ENCODE data around the gene CD300H. TPM values are rescaled to one million over a fixed set of nuclear protein-coding genes. Genes with fewer than 3 reads are reported as not detected.

The CD300H gene
- total RNA-seq, 4 donors from 2014 or later: not detected

DNA sequence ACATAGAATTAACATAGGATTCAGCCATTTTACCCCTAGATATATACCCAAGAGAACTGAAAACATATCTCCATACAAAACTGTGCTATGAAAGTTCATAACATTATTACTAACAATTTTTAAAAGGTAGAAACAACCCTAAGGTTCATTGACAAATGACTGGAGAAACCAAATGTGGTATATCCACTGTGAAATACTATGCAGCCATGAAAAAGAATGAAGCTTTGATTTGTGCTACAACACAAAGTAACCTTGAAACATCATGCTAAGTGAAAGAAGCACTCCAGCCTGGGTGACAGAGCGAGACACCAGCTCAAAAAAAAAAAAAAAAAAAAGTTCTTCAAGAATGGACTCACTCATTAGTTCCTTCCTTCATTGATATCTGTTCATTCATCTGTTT lies 24.2 kb upstream of the CD300H start:
- WGBS, 2 donors: 89 to 94% methylated on average over 1 of the region's 1 CpG
- Histone ChIP-seq H3K9me3 (no peaks in the 10 kb centered on the region), H3K36me3 (no peaks in the 10 kb centered on the region), H3K4me1 (no peaks in the 10 kb centered on the region), H3K27ac (no peak overlapping the region), H3K4me3 (replicated peaks in 1 of 3) (no peak overlapping the region), H3K27me3 (no peaks in the 10 kb centered on the region)
- no peak for DNase-seq
- intact Hi-C loops (cut with DNase I): no loop called here
- no peak for TF ChIP-seq POLR2A (IDR thresholded peaks at IDR 0.05)
- TF ChIP-seq, protein P1, sequence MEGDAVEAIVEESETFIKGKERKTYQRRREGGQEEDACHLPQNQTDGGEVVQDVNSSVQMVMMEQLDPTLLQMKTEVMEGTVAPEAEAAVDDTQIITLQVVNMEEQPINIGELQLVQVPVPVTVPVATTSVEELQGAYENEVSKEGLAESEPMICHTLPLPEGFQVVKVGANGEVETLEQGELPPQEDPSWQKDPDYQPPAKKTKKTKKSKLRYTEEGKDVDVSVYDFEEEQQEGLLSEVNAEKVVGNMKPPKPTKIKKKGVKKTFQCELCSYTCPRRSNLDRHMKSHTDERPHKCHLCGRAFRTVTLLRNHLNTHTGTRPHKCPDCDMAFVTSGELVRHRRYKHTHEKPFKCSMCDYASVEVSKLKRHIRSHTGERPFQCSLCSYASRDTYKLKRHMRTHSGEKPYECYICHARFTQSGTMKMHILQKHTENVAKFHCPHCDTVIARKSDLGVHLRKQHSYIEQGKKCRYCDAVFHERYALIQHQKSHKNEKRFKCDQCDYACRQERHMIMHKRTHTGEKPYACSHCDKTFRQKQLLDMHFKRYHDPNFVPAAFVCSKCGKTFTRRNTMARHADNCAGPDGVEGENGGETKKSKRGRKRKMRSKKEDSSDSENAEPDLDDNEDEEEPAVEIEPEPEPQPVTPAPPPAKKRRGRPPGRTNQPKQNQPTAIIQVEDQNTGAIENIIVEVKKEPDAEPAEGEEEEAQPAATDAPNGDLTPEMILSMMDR (IDR thresholded peaks at IDR 0.05): no peak

DNA sequence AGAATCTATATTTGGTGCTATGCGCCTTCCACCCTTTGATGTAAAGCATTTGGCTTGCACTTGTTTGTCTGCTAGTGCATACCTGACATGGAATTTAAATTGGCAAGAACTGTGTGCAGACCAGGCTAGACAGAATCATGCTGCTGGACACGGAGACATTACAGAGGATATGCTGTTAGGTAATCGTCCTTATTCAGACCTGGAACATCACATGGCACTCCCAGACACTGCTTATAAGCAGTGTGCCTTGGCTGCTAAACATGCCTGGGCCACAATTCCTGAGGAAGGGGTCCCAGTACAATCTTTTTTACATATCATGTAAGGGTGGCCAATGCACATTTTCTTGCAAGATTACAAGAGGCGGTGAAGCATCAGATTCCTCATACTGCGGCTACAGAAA lies 18.4 kb upstream of the CD300H start:
- no peaks in the 10 kb centered on the region for H3K9me3 ChIP-seq
- no peaks in the 10 kb centered on the region for H3K27me3 ChIP-seq
- intact Hi-C loops (cut with DNase I): no loop called here
- DNase-seq: no peak
- no peak overlapping the region for H3K4me3 ChIP-seq (replicated peaks in 1 of 3)
- no peaks in the 10 kb centered on the region for H3K36me3 ChIP-seq
- TF ChIP-seq, protein P1 (IDR thresholded peaks at IDR 0.05): no peak
- no peak for TF ChIP-seq POLR2A (IDR thresholded peaks at IDR 0.05)
- H3K27ac ChIP-seq: no peak overlapping the region
- no peaks in the 10 kb centered on the region for H3K4me1 ChIP-seq
- 68 to 80% methylated on average over 5 of the region's 5 CpGs for WGBS, 2 donors

DNA sequence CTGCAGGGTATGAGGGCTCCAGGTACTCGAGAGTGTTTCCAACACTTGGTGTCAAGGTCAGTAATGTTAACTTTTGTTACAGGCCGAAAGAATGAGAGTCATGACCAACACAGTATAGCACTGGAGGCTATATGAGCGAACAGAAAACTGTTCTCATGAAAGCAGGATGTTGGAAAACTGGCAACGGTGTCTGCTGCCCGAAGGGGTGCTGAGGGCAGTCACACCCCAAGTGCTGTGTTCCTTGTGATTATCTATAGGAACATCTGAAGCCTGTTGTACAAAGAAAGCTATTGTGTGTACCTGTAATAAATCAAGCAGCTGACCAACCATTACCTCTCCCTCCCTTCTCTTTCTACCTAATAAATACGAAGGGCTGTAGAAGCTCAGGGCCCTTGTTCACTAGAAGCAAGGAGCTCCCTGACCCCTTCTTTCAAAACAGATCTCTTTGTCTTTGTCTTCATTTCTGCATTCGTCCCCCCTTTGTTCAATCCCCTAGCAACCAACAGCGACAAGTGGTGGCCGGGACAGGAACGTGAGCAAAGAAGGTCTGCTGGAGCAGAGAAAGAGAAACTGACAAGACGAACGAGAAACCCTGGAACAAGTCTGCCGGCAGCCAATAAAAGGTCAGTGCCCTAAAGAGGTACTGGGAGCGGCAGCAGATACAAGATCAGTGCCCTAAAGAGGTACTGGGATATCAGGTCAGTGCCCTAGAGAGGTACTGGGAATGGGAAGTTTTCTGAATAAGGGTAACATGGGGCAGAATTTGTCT lies 17.2 kb upstream of the CD300H start:
- WGBS, 2 donors: 87 to 88% methylated on average over 14 of the region's 14 CpGs
- Histone ChIP-seq H3K27me3 (no peaks in the 10 kb centered on the region), H3K4me3 (replicated peaks in 1 of 3) (no peak overlapping the region), H3K9me3 (no peaks in the 10 kb centered on the region), H3K27ac (no peak overlapping the region), H3K36me3 (no peaks in the 10 kb centered on the region), H3K4me1 (no peaks in the 10 kb centered on the region)
- intact Hi-C loops (cut with DNase I): no loop called here
- TF ChIP-seq POLR2A (IDR thresholded peaks at IDR 0.05): no peak
- TF ChIP-seq, protein P1 (IDR thresholded peaks at IDR 0.05): no peak
- no peak for DNase-seq

DNA sequence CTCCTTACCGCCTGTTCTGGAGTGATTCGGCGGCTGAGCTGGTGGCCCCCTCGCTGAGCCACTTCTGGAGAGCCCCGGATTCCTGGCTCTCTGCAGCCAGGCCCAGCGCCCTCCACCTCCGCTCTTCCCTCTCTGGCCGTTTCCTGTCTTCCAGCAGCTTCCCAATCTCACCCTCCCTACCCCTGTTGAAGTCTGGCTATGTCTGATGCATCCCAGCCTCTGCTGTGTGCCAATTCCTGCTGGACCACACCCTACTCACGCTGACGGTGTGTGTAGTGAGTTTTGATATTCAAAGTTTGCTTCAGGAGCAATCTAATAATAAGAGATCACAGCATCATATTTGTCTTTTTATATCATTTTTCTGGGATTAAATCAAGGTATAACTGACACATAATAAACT lies 15.3 kb upstream of the CD300H start:
- no peaks in the 10 kb centered on the region for H3K9me3 ChIP-seq
- no peak for DNase-seq
- intact Hi-C loops (cut with DNase I): no loop called here
- H3K27ac ChIP-seq: no peak overlapping the region
- no peaks in the 10 kb centered on the region for H3K36me3 ChIP-seq
- no peaks in the 10 kb centered on the region for H3K27me3 ChIP-seq
- H3K4me1 ChIP-seq: no peaks in the 10 kb centered on the region
- no peak overlapping the region for H3K4me3 ChIP-seq (replicated peaks in 1 of 3)
- 74 to 80% methylated on average over 10 of the region's 10 CpGs for WGBS, 2 donors
- TF ChIP-seq POLR2A (IDR thresholded peaks at IDR 0.05): no peak
- TF ChIP-seq, protein P1 (IDR thresholded peaks at IDR 0.05): no peak

DNA sequence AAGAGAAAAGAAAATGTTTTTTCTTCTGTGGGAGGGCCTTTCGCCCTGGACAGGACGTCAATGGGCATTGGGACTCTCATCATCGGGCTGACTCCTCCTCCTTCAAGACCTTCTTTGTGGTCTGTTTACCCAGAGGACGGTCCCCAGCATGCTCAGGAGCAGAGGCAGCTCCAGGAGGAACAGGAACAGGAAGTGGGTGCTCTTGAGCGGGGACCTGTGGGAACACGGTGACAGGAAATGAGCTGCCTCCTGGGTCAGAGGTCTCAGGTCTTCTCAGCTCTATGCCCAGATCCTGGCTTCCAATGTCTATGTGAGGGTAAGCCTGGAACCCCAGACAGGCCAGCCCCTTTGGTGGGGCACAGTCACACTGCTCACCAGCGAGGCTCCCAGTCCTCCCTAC lies 12.6 kb upstream of the CD300H start:
- no peaks in the 10 kb centered on the region for H3K4me1 ChIP-seq
- no peak overlapping the region for H3K27ac ChIP-seq
- 63 to 83% methylated on average over 7 of the region's 7 CpGs for WGBS, 2 donors
- TF ChIP-seq POLR2A (IDR thresholded peaks at IDR 0.05): no peak
- TF ChIP-seq, protein P1 (IDR thresholded peaks at IDR 0.05): no peak
- no peaks in the 10 kb centered on the region for H3K27me3 ChIP-seq
- no peak overlapping the region for H3K4me3 ChIP-seq (replicated peaks in 1 of 3)
- no peak for DNase-seq
- intact Hi-C loops (cut with DNase I): no loop called here
- no peaks in the 10 kb centered on the region for H3K36me3 ChIP-seq
- H3K9me3 ChIP-seq: no peaks in the 10 kb centered on the region
